ENCODE results near the gene VAPA. TPM values are rescaled to one million over a fixed set of nuclear protein-coding genes. Genes with fewer than 3 reads are reported as not detected.

The VAPA gene
- total and polyA plus RNA-seq, 10 of the 15 experiments (the other 5 are each of a cell fraction or from before 2014, with no cell fraction given) = 70.9 to 252 (median 166) TPM

GRCh38 chr18:9906481-9906880 is 7.3 kb upstream of the VAPA start:
- 30% methylated on average over 3 of the region's 3 CpGs for WGBS (ENCODE audit: insufficient coverage, insufficient replicate concordance, low lambda C conversion rate, missing lambda C conversion rate)
- intact Hi-C loops (cut with micrococcal nuclease; ENCODE audit: unreplicated experiment) = no loop called here
- in situ Hi-C loops (cut with MboI) = loop anchor here (25.0 kb wide), 2 partner anchors 294 to 1294 kb away; partner anchors contain the start of genes PPP4R1 and RAB12
- Histone ChIP-seq H2AFZ (ENCODE audit: control insufficient read depth, low read depth, low read length) (no peak overlapping the region), H3K4me2 (ENCODE audit: control insufficient read depth, insufficient read depth) (no peak overlapping the region), H3K9ac (ENCODE audit: control insufficient read depth, insufficient read depth, low read length) (no peak overlapping the region), H3K4me1 (ENCODE audit: control insufficient read depth, insufficient read depth, low read length) (no peaks in the 10 kb centered on the region), H3K4me3 (no peak overlapping the region), H3K36me3 (ENCODE audit: control insufficient read depth in 2 of 2, insufficient read depth in 2 of 2, low read length in 1 of 2) (no peaks in the 10 kb centered on the region), H3K79me2 (ENCODE audit: control insufficient read depth, insufficient read depth, low read length) (no peaks in the 10 kb centered on the region), H3K27ac (ENCODE audit: control insufficient read depth, insufficient read depth) (no peak overlapping the region), H3K9me3 (replicated peaks; ENCODE audit: control insufficient read depth, insufficient read depth, low read length) (no peaks in the 10 kb centered on the region), H4K20me1 (ENCODE audit: control insufficient read depth, insufficient read depth) (no peaks in the 10 kb centered on the region), H3K27me3 (replicated peaks in 1 of 2; ENCODE audit: control insufficient read depth in 2 of 2, insufficient read depth in 2 of 2, low read length in 1 of 2) (no peaks in the 10 kb centered on the region; a peak in 1 of 4 replicates)
- ATAC-seq (peak; percentile 18; the same call in 2 of the 3 replicates), DNase-seq (ENCODE audit: low read depth, low spot score) (no peak), FAIRE-seq (no peak)
- RAD21 ChIA-PET (ENCODE audit: unreplicated experiment) = no interaction called here
- POLR2A ChIA-PET = interaction anchor here (0.5 kb wide), 1 partner anchor 1953 kb away, joined by 4 read pairs; no protein-coding TSS in a partner anchor
- SMC1A ChIA-PET (ENCODE audit: uncharacterized antibody, unreplicated experiment) = interaction anchor here (0.5 kb wide), 1 partner anchor 8 kb away, joined by 3 read pairs; no protein-coding TSS in a partner anchor
- no TSS peak for BruUV-seq (replicated peaks)
- CTCF ChIA-PET = no interaction called here
- TF ChIP-seq E2F8 (IDR thresholded peaks at IDR 0.05; ENCODE audit: low read depth, partially characterized antibody) (no peak), LARP7 (IDR thresholded peaks at IDR 0.05) (no peak), ZNF217 (IDR thresholded peaks at IDR 0.05) (no peak), RUNX3 (IDR thresholded peaks at IDR 0.05; ENCODE audit: low read length) (no peak), REST (IDR thresholded peaks at IDR 0.05; ENCODE audit: low read depth, low read length) (no peak), PRDM15 (CRISPR knock-in tag; IDR thresholded peaks at IDR 0.05) (no peak), CEBPZ (IDR thresholded peaks at IDR 0.05; ENCODE audit: low read depth, low read length) (no peak), HDGF (IDR thresholded peaks at IDR 0.05) (no peak)

All from GM12878 (cell line).